Activated CD8-positive, alpha-beta memory T cell treated with anti-CD3 and anti-CD28 coated beads for 1 hour (primary cell): Measurements from ENCODE around the gene VPS37C.
"Not testable (repeated sequence)": the region's sequence is repeated elsewhere in the genome, so short reads cannot be mapped to it uniquely, and the experiment has no call there.

ENCODE experiments used
- DNase-seq, 2 donors: peaks; one replicate each; pipeline ENCODE4 v3.0.0-alpha.2; 2020; ENCODE audit warnings: low read depth in 1 of 2; ENCODE audit errors: extremely low read depth in 1 of 2

VPS37C gene

DNA sequence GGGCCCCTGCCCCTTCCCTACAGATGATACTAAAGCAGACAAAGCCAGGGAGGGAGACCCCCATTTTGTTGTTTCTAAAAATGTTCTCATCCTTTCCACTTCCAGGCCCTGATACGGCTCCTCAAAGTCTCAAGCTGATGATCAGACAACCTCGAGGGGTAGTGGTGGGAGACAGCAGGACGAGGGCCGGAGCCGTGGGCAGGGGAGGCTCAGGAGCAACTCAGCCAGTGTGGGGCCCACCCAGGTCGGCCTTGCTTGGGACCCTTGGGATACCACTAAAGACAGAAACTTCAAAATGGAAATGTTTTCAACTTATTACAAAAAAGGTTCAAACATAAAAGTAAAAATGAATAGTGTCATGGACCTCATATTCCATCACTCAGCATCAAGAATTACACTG is 15.2 kb upstream of the VPS37C start:
- no peak for DNase-seq

GRCh38 chr11:61174949-61175348 is 13.7 kb upstream of the VPS37C start:
- DNase-seq, result no peak

DNA sequence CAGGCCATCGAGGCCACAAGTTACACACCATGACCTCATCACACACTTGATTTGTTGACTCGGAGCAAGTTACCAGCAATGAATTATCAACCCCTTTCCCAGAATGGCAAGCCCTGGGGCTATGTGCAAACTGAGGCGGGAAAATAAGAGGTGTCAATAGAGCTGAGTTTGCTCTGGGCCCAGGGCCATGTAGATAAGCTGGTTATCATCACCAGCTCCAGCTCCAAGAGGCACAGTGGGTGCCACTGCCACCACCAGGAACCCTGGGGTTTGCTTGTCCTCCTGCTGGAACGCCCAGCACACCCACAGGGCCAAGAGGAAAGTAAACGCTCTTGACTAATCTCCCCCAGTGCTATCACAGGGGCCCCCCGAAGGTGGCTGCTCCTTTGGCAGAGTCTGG is 13.0 kb upstream of the VPS37C start:
- no peak for DNase-seq

DNA sequence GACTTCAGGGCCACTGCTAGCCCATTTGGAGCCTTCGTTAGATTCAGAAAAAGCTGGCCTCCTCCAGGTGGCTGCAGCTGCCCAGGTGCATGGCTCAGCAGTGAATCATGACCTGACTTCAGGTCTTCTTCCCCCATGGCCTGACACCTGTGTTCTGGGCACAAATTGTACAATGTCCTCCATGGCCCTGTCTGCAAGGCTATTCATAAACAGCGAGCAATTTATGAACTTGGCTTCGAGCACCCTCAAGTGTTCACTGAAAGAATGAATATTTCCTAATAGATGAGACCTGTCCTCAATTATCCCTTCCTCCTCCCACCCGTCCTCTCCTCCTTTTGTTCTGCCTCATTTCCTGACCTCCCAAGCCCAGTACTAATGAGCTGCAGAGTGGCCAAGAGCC is 12.2 kb upstream of the VPS37C start:
- no peak for DNase-seq

DNA sequence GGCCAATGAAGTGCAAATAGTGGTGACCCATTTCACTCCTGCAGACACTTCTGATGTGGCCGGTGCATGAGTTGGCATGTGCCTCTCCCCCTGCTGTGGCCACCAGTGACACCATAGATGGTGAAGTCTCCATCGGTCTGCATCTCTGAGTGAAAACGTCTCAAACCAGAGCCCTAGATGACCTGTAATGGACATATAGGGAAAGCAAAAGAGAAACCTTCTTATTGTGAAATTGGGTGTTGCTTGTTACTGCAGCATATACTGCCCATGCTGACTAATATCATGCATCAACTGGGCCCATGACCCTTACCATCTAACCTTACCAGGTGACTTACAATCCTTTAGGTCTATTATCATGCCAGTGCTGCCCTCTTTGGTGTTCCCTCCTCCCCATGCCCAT is 11.7 kb upstream of the VPS37C start:
- DNase-seq, result no peak

- DNase-seq, result no peak
These were observed 11.1 kb upstream of the VPS37C start for GRCh38 chr11:61172356-61172755.

GRCh38 chr11:61171907-61172306 is 10.7 kb upstream of the VPS37C start:
- DNase-seq, result no peak

DNA sequence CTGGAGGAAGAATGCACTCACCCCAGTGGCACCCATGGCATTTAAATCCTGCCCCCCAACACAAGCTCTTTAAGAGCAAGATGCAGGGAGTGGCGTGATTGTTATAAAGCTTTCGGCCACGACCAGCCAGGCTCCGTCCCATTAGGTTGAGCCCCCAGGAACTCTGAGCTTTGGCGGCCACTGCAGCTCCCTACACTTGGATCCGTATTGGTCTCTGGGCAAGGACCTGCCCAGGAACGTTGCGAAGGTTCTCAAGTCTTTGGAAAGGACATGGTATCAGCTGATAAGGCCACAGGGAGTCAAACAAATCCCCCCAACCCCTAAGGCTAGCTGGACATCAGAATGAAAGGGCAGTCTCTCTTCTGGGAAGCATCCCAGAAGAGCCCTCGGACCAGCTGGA is 9.3 kb upstream of the VPS37C start:
- no peak for DNase-seq

DNA sequence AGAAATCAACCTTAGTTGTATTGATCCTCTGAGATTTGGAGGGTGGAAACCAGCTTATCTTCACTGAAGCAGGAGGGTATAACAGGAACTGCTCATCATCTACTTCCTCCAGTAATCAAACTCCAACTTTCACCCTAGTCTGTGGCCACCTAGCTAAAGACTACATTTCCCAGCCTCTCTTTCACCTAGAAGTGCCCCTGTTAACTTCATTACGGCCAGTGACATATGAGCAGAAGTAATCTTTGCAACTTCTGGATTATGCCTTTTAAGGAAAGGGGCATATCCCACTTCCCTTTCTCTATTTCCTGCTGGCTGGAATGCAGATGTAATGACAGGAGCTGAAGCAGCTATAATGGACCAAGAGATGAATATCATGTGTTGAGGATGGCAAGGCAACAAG is 7.6 kb upstream of the VPS37C start:
- no peak for DNase-seq

DNA sequence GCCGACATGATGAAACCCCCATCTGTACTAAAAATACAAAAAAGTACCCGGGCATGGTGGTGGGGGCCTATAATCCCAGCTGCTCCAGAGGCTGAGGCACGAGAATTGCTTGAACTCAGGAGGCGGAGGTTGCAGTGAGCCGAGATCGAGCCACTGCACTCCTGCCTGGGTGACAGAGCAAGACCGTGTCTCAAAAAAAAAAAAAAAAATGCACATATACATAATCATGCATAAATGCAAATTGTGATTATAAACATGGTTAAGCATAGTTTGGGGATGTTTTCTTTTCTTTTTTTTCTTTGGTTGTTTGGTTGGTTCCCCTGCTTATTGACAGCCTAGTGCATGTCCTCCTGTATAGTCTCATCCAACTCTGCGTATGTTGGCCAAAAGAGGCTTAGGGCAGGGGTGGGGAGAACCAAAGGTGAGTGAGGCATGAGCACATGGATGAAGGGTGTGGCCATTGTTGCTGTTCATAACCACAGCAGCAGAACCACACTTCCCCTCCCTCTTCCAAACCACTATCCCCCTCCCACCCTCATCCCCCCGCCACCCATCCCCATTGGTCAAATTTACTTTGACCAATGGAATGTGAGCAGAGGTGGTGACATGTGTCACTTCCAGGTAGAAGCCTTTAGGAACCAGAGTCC is 6.9 kb upstream of the VPS37C start:
- no peak for DNase-seq

DNA sequence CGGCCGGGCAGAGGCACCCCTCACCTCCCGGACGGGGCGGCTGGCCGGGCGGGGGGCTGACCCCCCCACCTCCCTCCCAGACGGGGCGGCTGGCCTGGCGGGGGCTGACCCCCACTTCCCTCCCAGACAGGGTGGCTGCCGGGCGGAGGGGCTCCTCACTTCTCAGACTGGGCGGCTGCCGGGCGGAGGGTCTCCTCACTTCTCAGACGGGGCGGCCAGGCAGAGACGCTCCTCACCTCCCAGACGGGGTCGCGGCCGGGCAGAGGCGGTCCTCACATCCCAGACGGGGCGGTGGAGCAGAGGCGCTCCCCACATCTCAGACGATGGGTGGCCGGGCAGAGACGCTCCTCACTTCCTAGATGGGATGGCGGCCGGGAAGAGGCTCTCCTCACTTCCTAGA is 5.1 kb upstream of the VPS37C start:
- not testable (repeated sequence) for DNase-seq

DNA sequence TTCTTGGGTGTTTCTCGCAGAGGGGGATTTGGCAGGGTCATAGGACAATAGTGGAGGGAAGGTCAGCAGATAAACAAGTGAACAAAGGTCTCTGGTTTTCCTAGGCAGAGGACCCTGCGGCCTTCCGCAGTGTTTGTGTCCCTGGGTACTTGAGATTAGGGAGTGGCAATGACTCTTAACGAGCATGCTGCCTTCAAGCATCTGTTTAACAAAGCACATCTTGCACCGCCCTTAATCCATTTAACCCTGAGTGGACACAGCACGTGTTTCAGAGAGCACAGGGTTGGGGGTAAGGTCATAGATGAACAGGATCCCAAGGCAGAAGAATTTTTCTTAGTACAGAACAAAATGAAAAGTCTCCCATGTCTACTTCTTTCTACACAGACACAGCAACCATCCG is 4.6 kb upstream of the VPS37C start:
- not testable (repeated sequence) for DNase-seq

GRCh38 chr11:61164606-61165424 is 3.6 kb upstream of the VPS37C start:
- DNase-seq, result no peak

DNA sequence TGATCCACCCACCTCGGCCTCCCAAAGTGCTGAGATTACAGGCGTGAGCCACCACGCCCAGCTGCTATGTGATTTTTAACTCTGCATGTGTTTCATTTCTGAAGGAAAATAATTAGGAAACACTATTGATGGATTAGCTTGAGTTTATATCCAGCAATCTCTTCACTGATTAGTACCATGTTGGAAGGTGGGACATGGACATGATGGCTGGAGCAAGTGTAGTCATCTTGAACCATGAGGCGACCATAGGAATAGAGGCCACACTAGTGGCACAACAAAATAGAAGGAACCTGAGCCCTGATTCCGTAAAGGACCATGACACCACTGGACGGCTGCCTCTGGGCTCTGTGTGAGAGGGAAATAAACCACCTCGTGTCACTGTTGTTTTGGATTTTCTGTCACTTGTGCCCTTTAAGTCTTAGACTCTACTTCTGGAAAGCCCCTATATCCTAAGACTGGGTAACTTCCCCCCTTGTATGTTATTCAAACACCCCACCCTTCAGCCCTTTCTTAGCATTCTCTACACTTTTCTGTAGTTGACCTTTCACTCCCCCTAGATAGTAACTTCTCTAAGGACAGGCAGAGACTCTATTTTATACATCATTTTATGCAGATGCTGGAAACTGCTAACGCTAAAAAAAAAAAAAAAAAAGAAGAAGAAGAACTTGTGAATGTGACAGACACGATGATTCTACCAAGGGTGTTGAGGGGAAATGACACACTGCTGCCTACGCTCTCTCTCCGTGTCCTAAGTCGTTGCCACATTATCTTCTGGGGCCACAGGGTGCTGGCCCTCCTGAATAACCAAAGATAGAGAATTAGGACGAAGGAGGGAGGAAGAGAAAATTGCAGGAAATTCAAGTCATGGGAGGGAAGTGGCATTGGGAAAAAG is 2.7 kb upstream of the VPS37C start:
- no peak for DNase-seq

DNA sequence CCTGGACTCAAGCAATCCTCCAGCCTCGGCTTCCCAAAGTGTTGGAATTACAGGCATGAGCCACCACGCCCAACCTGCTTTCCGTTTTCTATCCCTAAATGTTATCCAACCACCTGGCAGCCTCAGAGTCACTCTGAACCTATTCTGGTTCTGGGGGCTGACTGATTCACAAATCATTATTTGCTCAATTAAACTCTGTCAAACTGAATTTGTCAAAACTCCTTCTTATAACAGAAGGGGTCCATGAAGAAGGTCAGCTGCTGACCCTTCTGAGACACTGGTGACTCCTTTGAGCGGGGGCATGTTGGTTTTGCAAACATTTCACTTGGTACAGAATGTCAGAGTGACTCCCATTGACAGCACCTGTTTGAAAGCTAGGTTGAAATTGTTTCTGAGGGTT is 1.8 kb upstream of the VPS37C start:
- no peak for DNase-seq

GRCh38 chr11:61162092-61162941 is 1.1 kb upstream of the VPS37C start:
- no peak for DNase-seq

DNA sequence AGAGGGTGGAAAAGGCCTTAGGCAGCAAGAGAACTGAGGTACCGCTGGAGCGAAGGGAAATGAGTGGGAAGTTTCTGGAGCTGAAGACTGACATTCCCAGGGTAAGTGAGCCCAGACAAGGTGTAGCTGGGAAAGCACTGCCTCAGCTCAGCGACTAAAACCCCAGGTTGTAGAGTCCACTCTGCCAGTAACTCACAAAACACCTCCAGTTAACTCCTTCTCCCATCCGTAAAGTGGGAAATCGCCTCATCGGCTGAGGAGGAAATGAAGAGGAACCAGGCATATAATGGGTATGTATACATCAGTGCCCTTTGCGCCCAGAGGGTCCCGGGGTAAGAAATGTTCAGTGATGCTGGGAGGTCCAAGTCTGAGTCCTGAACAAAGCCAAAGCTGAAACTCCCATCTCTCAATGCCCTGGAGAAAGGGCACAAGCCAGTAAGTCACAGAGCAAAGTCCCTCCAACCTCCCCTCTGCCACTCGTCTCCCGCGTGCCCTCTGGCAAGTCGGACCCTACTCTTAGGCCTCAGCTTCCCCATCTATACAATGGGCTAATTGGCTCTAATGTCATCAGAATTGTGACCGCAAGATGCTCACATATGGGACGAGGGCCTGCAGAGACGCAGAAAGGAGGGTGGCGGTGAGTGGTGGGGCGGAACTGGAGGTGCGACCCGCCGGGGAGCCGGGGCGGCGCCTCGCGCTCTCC is 588 bp downstream of the VPS37C start:
- no peak for DNase-seq

GRCh38 chr11:61158691-61159381 is 2.4 kb downstream of the VPS37C start:
- DNase-seq, result no peak

- no peak for DNase-seq
These were observed 3.5 kb downstream of the VPS37C start for GRCh38 chr11:61157743-61158142.
